NCI-H2196 (cell line): ENCODE data around the gene CLDN2.

ENCODE experiments used
- DNase-seq: peaks from one replicate; lab custom pipeline; 2025; ENCODE audit not compliant: unreplicated experiment; lab: John Stamatoyannopoulos, UW

The CLDN2 gene

GRCh38 chrX:106917830-106918500 lies 2.2 kb upstream of the CLDN2 start:
- peak; percentile 61 for DNase-seq

- no peak for DNase-seq
Observed at GRCh38 chrX:106921637-106922036, 1.4 kb downstream of the CLDN2 start.

- DNase-seq, result no peak
Observed at GRCh38 chrX:106927023-106927422, 6.8 kb downstream of the CLDN2 start.

- DNase-seq, result peak; percentile 28
Observed at GRCh38 chrX:106927700-106928099, 7.5 kb downstream of the CLDN2 start.

GRCh38 chrX:106928227-106928626 lies 8.0 kb downstream of the CLDN2 start:
- DNase-seq, result no peak

GRCh38 chrX:106931831-106932491 lies 11.8 kb downstream of the CLDN2 start:
- no peak for DNase-seq

- DNase-seq, result no peak
Observed at GRCh38 chrX:106932492-106932923, 12.3 kb downstream of the CLDN2 start.

GRCh38 chrX:106932960-106933537 lies 12.8 kb downstream of the CLDN2 start:
- DNase-seq, result no peak

- no peak for DNase-seq
Observed at GRCh38 chrX:106933538-106933961, 13.3 kb downstream of the CLDN2 start.

GRCh38 chrX:106935175-106935574 lies 15.0 kb downstream of the CLDN2 start:
- no peak for DNase-seq

- no peak for DNase-seq
Observed at GRCh38 chrX:106936246-106936645, 16.0 kb downstream of the CLDN2 start.

- DNase-seq, result no peak
Observed at GRCh38 chrX:106939566-106939965, 19.4 kb downstream of the CLDN2 start.

GRCh38 chrX:106940068-106940467 lies 19.9 kb downstream of the CLDN2 start:
- DNase-seq, result no peak

GRCh38 chrX:106946464-106946863 lies 26.3 kb downstream of the CLDN2 start:
- DNase-seq, result no peak

GRCh38 chrX:106948641-106949040 lies 28.4 kb downstream of the CLDN2 start:
- no peak for DNase-seq

GRCh38 chrX:106949366-106949765 lies 29.2 kb downstream of the CLDN2 start:
- no peak for DNase-seq

GRCh38 chrX:106950381-106950780 lies 30.2 kb downstream of the CLDN2 start:
- DNase-seq, result no peak

- DNase-seq, result no peak
Observed at GRCh38 chrX:106951230-106951629, 31.0 kb downstream of the CLDN2 start.

GRCh38 chrX:106952089-106952488 lies 31.9 kb downstream of the CLDN2 start:
- DNase-seq, result no peak

- DNase-seq, result no peak
Observed at GRCh38 chrX:106952538-106952937, 32.3 kb downstream of the CLDN2 start.

GRCh38 chrX:106952988-106953387 lies 32.8 kb downstream of the CLDN2 start:
- no peak for DNase-seq

- no peak for DNase-seq
Observed at GRCh38 chrX:106954041-106954440, 33.8 kb downstream of the CLDN2 start.
